Stimulated activated CD8-positive, alpha-beta memory T cell treated with anti-CD3 and anti-CD28 coated beads, Interleukin-4, amount 100 ng/mL, for 4 hours (primary cell): ENCODE data around the gene ZDHHC14.
"Not testable (repeated sequence)": the region's sequence is repeated elsewhere in the genome, so short reads cannot be mapped to it uniquely, and the experiment has no call there.

Source experiments
- DNase-seq, 2 donors: peaks; one replicate each; pipeline ENCODE4 v3.0.0-alpha.2; 2020; ENCODE audit warnings: low read depth in 2 of 2, low spot score in 1 of 2

The ZDHHC14 gene

DNA sequence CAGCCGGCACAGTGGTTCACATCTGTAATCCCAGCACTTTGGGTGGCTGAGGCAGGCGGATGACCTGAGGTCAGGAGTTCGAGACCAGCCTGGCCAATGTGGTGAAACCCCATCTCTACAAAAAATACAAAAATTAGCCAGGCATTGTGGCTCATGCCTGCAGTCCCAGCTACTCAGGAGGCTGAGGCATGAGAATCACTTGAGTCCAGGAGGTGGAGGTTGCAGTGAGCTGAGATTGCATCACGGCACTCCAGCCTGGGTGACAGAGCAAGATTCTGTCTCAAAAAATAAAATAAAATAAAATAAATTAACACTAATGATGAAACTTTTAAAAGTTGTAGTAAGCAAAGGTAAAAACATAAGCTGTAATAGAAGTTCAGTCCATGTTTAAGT lies 82.7 kb downstream of the ZDHHC14 start:
- not testable (repeated sequence) for DNase-seq

DNA sequence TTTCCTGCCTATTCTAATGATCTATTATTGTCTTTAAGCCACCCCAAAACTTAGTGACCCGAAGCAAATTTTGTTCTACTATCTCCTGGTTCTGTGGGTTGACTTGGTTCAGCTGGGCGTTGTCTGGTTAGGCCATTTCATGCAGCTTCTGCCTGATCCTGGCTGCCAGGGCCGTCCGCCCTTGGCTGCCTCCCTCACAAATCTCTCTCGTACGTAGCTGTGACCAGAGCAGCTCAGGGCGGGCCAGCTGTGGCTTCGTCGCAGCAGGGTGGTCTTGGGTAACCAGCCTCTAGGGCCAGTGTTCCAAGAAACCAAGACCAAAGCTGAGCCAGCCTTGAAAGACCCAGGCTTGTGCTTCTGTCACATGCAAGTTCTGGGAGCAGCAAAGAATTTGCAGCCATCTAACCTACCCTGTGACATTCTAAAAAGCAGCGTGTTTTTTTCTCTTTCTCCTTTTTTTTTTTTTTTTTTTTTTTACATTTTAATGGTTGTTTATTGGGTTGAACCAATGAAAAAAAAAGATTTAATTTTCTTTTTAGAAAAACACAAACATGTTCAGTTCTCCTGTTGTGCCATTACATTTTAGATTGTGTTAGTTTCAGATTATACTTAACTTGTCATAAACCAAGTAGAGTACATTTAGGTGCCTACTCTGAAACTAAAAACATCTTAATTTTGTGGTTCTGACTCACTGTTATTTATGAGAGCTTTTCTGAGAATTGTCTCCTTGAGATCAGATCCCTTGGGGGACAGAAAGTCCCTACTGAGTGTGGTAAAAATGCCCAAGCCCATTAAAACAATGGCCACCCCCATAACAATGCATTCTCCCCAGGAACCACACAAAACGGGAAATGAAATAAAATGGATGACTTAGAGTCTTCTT lies 83.9 kb downstream of the ZDHHC14 start:
- no peak for DNase-seq

DNA sequence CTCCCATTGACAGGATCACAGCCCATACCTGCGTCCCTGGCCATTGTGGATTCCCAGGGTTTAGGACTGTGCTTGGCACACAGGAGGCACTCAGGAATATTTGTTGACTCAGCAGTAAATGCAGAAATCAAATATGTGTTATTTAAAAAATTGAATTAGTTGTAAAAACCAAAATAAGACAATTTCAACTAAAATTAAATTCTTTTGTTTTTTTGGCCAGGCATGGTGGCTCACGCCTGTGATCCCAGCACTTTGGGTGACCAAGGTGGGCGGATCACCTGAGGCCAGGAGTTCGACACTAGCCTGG lies 85.3 kb downstream of the ZDHHC14 start:
- DNase-seq = no peak

DNA sequence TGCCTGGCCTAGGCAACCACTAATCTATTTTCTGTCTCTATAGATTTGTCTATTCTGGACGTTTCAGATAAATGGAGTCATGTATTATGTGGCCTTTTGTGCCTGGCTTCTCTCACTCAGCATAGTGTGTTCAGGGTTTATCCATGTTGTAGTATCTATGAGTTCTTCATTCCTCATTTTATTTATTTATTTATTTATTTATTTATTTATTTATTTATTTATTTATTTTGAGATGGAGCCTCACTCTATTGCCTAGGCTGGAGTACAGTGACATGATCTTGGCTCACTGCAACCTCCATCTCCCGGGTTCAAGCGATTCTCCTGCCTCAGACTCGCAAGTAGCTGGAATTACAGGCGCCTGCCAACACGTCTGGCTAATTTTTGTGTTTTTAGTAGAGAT lies 86.3 kb downstream of the ZDHHC14 start:
- DNase-seq = not testable (repeated sequence)

DNA sequence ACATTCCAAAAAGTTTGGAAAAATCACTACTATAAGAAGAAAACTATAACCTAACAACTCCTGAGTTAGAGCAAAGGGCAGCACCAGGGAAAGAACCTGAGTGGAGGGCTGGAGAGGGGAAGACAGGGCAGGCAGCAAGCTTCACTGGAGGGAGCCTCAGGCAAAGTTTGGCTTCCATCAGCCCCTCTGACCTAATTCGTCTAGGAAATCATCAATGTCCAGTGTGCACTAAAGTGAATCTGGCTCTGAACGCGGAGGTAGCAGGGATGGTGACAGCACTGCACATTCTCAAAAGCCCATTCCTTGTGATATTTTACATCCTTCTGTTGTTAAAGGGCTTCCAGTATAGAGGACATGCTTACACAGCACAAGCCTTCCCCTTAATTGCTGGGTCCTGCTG lies 87.1 kb downstream of the ZDHHC14 start:
- DNase-seq = no peak

DNA sequence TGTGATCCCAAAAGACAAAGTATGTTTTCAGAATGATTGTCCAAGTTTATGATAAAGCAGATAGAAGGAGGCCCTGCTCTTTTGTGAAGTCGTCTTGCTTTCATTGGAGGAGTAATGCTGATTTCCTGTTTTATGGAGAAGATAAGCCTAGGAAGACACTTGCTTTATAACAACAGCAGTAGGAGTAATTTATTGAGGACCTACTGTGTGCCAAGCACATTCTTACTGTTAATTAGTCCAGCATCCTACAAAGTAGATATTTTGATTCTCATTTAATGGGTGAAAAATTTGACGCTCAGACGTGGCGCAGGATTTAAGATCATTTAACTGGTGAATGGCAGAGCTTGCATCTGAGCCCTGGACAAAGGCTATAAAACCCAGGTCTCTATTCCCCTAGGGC lies 87.6 kb downstream of the ZDHHC14 start:
- DNase-seq = no peak

DNA sequence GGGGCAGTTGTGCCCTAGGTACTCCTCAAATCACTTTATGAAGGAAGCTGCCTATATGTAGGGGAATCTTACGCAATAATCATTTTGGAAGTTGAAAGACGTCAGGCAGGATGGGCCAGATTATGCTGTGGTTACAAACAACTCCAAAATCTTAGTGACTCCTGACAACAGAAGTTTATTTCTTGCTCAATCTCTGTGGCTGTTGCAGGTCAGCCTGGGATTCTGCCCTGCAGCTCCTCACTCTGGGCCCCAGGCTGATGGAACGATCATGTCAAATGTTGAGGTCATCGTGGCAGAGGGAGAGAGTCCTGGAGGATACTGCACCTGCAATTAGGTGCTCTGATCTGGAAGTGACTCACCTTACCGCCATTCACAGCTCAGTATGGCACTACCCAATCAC lies 88.4 kb downstream of the ZDHHC14 start:
- DNase-seq = no peak

DNA sequence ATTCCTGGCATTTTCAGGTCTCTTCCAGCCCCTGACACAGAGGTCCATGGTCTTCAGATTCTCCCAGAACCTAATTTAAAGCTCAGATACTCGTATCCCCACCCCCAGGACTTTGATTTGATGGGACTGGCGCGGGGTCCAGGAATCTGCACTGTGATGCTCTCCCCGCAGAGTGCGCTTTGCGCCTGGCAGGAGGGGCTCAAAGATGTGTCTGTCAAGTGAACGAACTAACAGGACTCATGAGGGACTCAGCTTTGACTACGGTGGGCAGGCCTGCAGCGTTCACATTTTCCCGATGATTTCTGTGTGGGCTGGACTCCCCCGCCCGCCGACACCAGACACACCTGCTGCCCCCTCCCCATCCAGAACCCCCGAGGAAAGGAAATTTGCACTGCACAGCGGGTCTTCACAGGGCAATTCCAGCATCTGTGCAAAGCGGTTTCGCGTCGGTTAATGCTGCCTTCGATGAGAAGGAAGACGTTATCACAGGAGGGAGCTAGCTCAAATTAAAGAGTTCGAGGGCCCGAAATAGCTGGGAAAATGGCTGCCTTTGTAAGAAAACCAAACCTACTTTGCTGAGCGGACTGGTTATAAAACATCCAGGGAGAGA lies 90.2 kb downstream of the ZDHHC14 start:
- DNase-seq = no peak

DNA sequence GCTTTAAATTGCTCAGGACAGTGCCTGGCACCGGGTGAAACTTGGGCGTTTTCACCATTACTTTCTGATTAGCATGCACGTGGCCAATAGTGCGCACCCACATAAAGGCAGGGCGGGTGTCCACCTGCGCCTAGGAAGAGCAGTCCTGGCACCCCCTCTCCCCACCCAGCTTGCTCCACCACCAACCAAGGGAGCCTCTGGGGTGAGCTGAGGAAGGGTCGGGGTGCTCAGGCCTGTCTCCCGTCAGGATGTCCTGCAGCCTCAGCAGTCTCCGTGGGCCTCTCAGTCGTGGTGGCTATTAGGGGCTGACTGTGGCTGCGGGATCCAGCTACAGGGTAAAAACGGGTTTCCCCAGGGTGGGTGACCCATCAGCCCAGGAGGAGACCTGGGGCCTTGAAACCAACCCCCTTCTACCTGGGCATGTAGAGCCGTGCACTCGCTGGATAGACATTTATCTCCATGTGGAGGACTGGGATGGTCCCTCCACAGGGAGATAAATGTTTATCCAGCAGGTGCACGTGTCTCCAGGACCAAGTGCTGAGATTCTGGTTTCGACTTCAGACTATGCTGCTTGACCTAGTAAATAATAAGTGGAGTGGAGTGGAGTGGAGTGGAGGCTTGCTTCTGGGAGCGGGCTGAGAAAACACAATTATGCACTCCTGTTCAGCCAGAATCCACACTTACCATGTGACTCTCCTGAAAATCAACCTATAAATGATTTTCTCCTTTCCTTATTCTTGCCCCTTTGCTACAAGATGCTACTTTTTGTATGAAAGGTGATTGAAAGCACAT lies 91.1 kb downstream of the ZDHHC14 start:
- no peak for DNase-seq

DNA sequence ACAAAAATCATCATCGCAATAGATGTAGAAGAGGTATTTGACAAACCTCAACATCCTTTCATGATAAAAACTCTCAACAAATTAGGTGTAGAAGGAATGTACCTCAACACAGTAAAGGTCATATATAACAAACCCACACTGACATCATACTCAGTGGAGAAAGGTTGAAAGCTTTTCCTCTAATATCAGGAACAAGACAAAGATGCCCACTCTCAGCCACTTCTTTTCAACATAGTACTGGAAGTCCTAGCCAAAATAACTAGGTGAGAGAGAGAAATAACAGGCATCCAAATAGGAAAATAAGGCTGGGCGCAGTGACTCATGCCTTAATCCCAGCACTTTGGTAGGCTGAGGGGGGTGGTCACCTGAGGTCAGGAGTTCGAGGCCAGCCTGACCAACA lies 95.8 kb downstream of the ZDHHC14 start:
- DNase-seq = no peak

DNA sequence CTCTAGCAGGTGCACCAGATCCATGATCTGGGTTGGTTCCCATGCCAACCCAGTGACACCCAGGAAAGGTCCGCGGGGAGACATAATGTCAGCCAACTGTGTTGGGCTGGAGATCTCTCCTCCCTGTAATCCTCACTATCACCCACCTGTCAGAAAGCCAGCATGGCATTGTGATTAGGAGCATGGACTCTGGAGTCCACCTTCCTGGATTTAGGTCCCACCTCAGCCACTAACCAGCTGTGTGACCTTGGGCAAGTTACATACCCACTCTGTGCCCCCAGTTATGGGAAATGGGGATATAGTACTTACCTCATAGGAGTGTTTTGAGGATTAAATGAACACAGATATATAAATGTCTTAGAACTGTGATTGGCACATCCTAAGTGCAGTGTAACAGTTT lies 97.9 kb downstream of the ZDHHC14 start:
- no peak for DNase-seq

DNA sequence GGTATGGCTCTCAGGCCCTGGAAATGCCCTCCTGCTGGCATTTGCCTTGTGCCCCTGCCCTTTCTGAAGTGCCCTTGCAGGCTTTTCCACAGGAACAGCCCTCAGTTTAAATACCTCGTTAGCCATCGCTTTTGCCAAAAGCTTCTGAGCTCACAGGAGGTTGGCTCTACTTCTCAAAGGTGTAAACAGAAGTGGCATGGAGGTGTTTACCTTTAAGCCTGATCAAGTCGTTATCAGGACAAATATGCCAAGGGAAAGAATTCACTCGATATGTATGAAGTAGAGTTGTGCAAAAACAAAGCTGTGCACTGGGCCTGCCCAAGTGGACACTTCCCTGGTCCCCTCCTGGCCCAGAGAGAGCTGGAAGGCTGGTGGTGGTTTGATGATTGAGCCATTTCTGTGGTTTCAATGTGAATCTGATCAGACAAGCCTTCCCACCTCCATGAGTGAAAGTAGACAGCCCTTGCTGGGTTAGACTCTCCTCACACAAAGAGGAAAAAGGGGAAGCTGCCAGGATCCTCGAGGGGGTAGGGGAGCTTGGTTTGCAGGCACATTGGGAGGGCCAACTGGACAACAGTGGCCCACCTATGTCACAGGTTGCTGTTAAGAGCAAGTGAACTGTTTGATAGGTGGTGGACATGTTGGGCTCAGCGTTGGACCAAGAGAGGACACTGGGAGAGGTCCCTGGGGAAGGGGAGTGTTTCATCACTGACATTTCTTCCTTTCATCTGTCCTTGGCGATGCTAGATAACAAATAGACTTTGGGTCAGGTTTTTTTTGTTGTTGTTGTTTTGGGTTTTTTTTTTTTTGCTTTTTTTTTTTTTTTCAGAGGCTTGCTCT lies 98.7 kb downstream of the ZDHHC14 start:
- no peak for DNase-seq

DNA sequence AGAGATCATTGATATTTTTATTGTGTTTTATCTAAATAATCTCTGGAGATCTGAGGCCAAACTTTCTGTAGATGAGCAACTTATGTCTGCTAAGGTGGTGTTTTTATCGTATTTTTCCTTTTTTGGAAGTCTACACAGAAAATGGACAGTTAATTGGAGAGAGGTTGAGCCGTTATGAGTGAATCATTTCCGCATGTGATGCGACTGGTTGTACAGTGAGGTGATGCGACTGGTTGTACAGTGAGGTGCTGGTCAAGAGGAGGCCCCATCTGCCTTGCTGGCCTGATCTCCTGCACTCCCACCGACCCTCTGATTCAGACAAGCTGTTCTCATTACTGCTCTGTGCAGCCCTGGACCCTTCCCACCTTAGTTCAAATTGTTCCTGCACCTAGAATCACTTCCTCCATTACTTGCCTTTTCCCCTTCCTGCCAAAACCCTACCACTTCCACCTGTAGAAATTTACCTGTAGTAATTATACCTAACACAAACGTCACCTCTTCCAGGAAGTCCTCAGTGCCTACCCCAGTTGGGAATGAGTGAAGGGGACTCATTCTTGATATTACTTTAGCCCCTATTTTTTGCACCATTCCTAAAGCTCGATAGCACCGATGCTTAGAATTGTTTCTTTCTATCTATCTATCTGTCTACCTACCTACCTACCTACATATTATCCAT lies 100.3 kb downstream of the ZDHHC14 start:
- DNase-seq = no peak

DNA sequence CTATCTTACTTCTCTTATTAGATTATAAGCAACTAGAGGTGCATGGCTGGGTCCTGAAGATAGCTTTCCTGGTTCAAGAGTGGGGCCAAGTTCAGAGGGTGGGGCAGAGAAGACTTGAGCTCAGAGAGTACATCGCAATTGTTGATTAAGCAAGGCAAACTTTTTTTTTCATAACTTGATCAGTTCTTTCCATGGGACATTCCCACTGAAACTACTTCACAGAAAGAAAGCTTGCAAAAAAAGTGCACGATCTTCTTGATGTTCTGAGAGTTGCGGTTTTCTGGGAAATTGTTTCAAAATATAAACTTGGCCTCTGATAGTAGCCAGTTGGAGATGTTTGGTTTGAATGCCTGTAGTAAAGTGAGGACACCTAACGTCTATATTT lies 100.9 kb downstream of the ZDHHC14 start:
- no peak for DNase-seq

DNA sequence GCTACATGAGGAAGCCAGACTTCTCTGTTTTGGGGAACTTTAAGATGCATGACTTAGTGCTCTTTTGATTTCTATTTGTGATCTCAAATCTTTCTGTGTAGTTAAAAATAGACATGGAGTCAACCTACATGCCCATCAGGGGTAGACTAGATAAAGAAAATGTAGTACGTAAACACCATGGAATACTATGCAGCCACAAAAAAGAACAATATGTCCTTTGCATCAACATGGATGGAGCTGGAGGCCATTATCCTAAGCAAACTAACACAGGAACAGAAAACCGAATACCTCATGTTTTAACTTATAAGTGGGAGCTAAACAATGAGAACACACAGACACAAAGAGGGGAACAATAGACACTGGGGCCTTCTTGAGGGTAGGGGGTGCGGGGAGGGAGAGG lies 102.8 kb downstream of the ZDHHC14 start:
- no peak for DNase-seq

DNA sequence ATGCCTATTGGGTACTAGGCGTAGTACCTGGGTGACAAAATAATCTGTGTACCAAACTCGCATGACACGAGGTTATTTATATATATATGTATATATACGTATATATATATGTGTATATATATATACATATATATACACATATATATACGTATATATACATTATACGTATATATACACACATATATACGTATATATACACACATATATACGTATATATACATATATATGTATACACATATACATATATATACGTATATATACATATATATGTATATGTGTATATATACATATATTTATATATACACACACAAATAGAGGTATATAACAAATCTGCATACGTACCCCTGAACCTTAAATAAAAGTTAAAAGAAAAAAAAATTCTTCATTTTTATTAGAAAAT lies 103.2 kb downstream of the ZDHHC14 start:
- no peak for DNase-seq

DNA sequence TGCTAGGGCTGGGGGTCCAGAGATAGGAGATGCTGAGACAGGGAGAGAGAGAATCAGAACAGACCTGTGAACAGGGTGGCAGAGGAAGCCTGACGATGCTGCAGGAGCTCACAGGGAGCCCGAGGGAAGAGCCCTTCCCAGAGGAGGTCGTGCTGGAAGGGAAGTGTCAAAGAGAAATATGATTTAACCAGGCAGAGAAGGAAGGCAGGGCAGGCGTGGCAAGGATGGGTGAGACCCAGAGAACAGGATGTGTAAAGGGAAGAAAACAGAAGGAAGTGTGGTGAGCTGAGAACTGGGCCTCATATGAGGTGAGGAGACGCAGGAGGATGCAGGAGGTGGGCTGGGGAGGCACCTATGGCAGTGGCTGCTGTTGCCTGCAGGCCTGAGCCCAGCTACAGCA lies 105.6 kb downstream of the ZDHHC14 start:
- DNase-seq = no peak

DNA sequence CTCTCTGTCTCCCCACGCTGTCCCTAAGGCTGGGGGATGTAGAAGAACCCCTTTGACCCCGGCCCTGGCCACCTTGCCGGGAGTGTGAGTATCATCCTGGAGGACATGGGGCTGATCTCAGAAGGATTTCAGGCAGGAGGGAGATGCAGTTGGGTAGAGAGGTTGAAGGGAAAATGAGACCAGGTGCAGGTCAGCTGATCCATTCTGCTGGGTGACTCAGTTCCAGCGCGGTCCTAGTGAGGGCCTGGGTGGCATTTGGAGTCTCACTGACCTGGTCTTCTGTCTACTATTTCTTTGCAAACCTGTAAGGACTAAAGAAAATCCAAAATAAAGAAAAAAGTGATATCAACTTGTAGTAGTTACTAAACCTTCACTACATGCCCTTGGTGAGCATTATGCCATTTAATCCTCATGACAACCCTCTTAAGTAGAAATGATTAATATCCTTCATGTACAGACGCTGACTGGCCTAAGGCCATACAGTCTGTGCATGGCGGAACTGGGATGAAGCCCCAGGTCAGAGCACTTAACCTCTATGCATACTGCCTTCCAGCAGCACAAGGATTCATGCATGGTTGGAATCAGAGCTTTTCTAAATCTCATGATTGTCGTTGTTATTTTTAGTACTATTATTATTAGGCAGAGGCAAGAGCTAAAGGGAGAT lies 106.3 kb downstream of the ZDHHC14 start:
- DNase-seq = no peak

DNA sequence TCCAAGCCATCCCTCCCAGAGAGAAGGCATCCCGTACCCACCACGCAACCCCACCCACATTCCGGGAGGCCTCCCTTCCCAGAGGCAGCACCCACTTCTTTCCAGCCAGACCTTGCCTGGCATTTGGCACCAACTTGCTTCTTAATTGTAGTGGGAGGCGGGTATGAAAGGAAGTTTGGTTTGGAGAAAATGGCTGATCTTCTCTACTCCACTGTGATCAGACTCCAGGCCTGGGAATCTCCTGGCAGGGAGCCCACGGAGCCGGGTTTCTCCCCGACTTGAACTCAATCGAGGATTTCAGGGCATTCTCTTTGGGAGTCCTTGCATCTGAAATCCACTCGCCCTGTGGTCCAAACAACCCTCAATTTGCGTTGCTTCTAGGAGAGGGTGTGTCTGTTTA lies 107.1 kb downstream of the ZDHHC14 start:
- no peak for DNase-seq

DNA sequence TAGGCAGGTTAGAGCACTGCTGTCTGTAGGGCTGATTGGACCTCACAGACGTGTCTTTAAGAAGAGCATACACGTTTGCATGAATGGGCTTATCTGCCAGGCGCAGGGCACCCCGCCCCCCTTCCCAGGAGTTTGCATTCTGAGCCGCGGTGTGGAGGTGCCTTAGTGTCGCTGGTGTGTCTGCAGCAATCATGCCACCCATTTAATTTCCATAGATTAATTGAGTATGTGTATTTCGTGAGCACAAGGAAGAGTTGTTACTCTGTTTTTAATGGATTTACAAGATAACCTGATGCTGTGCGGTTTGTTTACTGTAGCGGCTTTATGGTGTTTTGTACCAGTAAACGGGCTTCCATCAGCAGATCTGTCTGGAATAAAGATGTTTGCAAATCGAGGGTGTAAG lies 107.7 kb downstream of the ZDHHC14 start:
- DNase-seq = no peak
